ENCODE data around the gene SKIC2.
"Not testable (repeated sequence)": the region's sequence is repeated elsewhere in the genome, so short reads cannot be mapped to it uniquely, and the experiment has no call there.

Gene SKIC2

GRCh38 chr6:31958741-31959739 lies at the start of gene SKIC2, which contains the start of gene NELFE:
TSS of gene SKIC2 (plus strand) at chr6:31959175. CDS start at chr6:31959193, 18 bp downstream.
TSS of gene NELFE (minus strand) at chr6:31958971. CDS start at chr6:31958446, 525 bp downstream.
- DNase-seq: peak; percentile 92

GRCh38 chr6:31909298-31909697 lies 49.7 kb upstream of the SKIC2 start:
- DNase-seq: not testable (repeated sequence)

- DNase-seq: no peak
Observed at GRCh38 chr6:31911826-31912585, 47.0 kb upstream of the SKIC2 start.

- no peak for DNase-seq
Observed at GRCh38 chr6:31915351-31915750, 43.6 kb upstream of the SKIC2 start.

GRCh38 chr6:31915756-31916155 lies 43.2 kb upstream of the SKIC2 start:
- DNase-seq: no peak

- no peak for DNase-seq
Observed at GRCh38 chr6:31918069-31918720, 40.8 kb upstream of the SKIC2 start.

GRCh38 chr6:31919624-31920303 lies 39.2 kb upstream of the SKIC2 start:
- no peak for DNase-seq

- no peak for DNase-seq
Observed at GRCh38 chr6:31920811-31921210, 38.2 kb upstream of the SKIC2 start.

GRCh38 chr6:31922942-31923341 lies 36.0 kb upstream of the SKIC2 start:
- DNase-seq: no peak

GRCh38 chr6:31927242-31927862 lies 31.6 kb upstream of the SKIC2 start, which contains the start of gene C2:
TSS of gene C2 (plus strand) at chr6:31927717. CDS start at chr6:31927753, 36 bp downstream.
- no peak for DNase-seq

- no peak for DNase-seq
Observed at GRCh38 chr6:31927863-31928671, 30.9 kb upstream of the SKIC2 start.

GRCh38 chr6:31928672-31928939 lies 30.4 kb upstream of the SKIC2 start:
- DNase-seq: no peak

GRCh38 chr6:31930962-31931361 lies 28.0 kb upstream of the SKIC2 start:
- DNase-seq: no peak

GRCh38 chr6:31932137-31932536 lies 26.8 kb upstream of the SKIC2 start:
- not testable (repeated sequence) for DNase-seq

- no peak for DNase-seq
Observed at GRCh38 chr6:31933537-31933936, 25.4 kb upstream of the SKIC2 start.

GRCh38 chr6:31935021-31935420 lies 24.0 kb upstream of the SKIC2 start:
- no peak for DNase-seq

- DNase-seq: no peak
Observed at GRCh38 chr6:31935823-31936222, 23.2 kb upstream of the SKIC2 start.

GRCh38 chr6:31940256-31940664 lies 18.7 kb upstream of the SKIC2 start:
- DNase-seq: no peak

GRCh38 chr6:31943742-31944141 lies 15.2 kb upstream of the SKIC2 start:
- DNase-seq: no peak

- DNase-seq: no peak
Observed at GRCh38 chr6:31945154-31945506, 13.8 kb upstream of the SKIC2 start.
